GM19467 (cell line): Measurements from ENCODE around the gene MMS19.
"Not testable (repeated sequence)": the region's sequence is repeated elsewhere in the genome, so short reads cannot be mapped to it uniquely, and the experiment has no call there.

ENCODE experiments used
- ATAC-seq: cut with Tn5 transposase; IDR thresholded peaks from one replicate; pipeline ENCODE4 v1.9.1; 2021; ENCODE audit warnings: mild to moderate bottlenecking, moderate library complexity; ENCODE audit not compliant: unreplicated experiment

Gene MMS19

GRCh38 chr10:97503406-97503805, 5.2 kb upstream of the MMS19 start:
- no peak for ATAC-seq

GRCh38 chr10:97502916-97503315, 4.7 kb upstream of the MMS19 start:
- no peak for ATAC-seq

- ATAC-seq, result no peak
These were observed 2.0 kb upstream of the MMS19 start for GRCh38 chr10:97500297-97500575.

- ATAC-seq, result no peak
These were observed 1.5 kb upstream of the MMS19 start for GRCh38 chr10:97499561-97500296.

- peak; percentile 0 for ATAC-seq
These were observed 779 bp upstream of the MMS19 start, which contains the start of gene UBTD1 for GRCh38 chr10:97498841-97499560. Gene UBTD1 (plus strand): TSS chr10:97498924. CDS start chr10:97499204, 280 bp downstream.

GRCh38 chr10:97497572-97498075, 598 bp downstream of the MMS19 start:
- ATAC-seq, result peak; percentile 17

- no peak for ATAC-seq
These were observed 3.2 kb downstream of the MMS19 start for GRCh38 chr10:97494863-97495506.

GRCh38 chr10:97494151-97494550, 4.1 kb downstream of the MMS19 start:
- ATAC-seq, result no peak

GRCh38 chr10:97490592-97490991, 7.6 kb downstream of the MMS19 start:
- ATAC-seq, result no peak

- ATAC-seq, result no peak
These were observed 12.5 kb downstream of the MMS19 start for GRCh38 chr10:97485647-97486281.

GRCh38 chr10:97483921-97484320, 14.3 kb downstream of the MMS19 start:
- no peak for ATAC-seq

- ATAC-seq, result no peak
These were observed 14.7 kb downstream of the MMS19 start for GRCh38 chr10:97483506-97483905.

- ATAC-seq, result no peak
These were observed 15.8 kb downstream of the MMS19 start for GRCh38 chr10:97482381-97482780.

GRCh38 chr10:97481071-97481470, 17.2 kb downstream of the MMS19 start:
- ATAC-seq, result no peak

GRCh38 chr10:97479939-97480338, 18.3 kb downstream of the MMS19 start:
- no peak for ATAC-seq

- ATAC-seq, result not testable (repeated sequence)
These were observed 18.8 kb downstream of the MMS19 start for GRCh38 chr10:97479410-97479809.

GRCh38 chr10:97475936-97476594, 22.2 kb downstream of the MMS19 start:
- ATAC-seq, result no peak

GRCh38 chr10:97474918-97475317, 23.3 kb downstream of the MMS19 start:
- ATAC-seq, result no peak

- not testable (repeated sequence) for ATAC-seq
These were observed 29.4 kb downstream of the MMS19 start for GRCh38 chr10:97468781-97469180.

- no peak for ATAC-seq
These were observed 30.1 kb downstream of the MMS19 start for GRCh38 chr10:97468162-97468561.

GRCh38 chr10:97466755-97467154, 31.5 kb downstream of the MMS19 start:
- no peak for ATAC-seq
